Astrocyte of the spinal cord (primary cell): ENCODE data around the gene ARF4.
"Not testable (repeated sequence)": the region's sequence is repeated elsewhere in the genome, so short reads cannot be mapped to it uniquely, and the experiment has no call there.

Experiments
- DNase-seq: peaks from one replicate; pipeline ENCODE4 v3.0.0; 2011; ENCODE audit warnings: low read depth, low spot score
- H3K4me3 ChIP-seq: 2 replicates; pipeline ENCODE4 v1.5.1; 2011; ENCODE audit warnings: low read depth, mild to moderate bottlenecking, low read length, moderate library complexity
- CTCF ChIP-seq: IDR thresholded peaks from 2 replicates; pipeline ENCODE4 v1.5.1; 2012; ENCODE audit warnings: low read depth, mild to moderate bottlenecking, low read length, inconsistent platforms
- in situ Hi-C: cut with HindIII; loops from 2 replicates; pipeline ENCODE4 v1.10.0; 2017; ENCODE audit warnings: low sequenced_read_pairs

ARF4 gene

GRCh38 chr3:57597127-57597923 is at the start of gene ARF4:
Gene ARF4 (minus strand): TSS chr3:57597344. CDS start chr3:57597140, 204 bp downstream.
- TF ChIP-seq CTCF, result peak; percentile 36
- H3K4me3 ChIP-seq, result peak within 1 kb of the TSS; percentile 100
- in situ Hi-C loops, result no loop called here
- peak; percentile 100 for DNase-seq

GRCh38 chr3:57646723-57647122 is 49.6 kb upstream of the ARF4 start:
- TF ChIP-seq CTCF, result no peak
- H3K4me3 ChIP-seq, result no peak overlapping the region
- in situ Hi-C loops, result no loop called here
- peak; percentile 17 for DNase-seq

DNA sequence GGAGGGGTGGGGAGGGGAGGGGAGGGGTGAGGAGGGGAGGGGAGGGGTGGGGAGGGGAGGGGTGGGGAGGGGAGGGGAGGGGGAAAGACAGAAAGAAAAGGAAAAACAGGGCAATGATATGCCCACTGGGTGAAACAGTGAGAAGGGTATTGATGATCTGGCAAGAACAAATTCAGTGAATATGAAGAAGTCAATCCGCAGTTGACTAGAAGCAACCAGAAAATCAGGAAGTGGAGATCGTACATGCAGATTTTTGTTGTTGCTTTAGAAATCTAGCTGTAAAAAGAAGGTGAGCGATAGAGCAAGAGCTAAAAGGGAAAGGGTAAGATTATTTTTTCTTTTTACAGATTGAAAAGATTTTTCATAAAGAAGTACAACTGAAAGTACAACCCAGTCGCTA is 47.6 kb upstream of the ARF4 start:
- H3K4me3 ChIP-seq, result no peak overlapping the region
- no peak for TF ChIP-seq CTCF
- no peak for DNase-seq
- in situ Hi-C loops, result no loop called here

DNA sequence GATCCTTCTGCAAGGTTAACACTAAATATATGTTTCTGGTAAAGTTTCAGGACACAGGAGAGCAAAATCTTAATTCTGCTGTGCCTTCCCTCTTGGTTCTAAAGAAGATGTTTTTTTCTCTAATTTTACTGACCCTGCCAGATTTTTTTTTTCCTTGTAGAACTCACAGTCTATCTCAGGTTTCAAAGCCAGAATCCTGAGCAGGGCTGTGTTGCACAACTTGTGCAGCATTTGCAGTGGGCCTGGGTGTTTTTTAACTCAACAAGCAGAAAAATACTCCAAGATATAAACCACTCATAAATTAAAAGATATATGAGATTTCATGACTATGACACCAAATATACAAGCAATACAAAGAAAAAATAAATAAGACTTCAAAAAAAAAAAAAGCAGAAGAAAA is 40.2 kb upstream of the ARF4 start:
- H3K4me3 ChIP-seq, result no peak overlapping the region
- in situ Hi-C loops, result no loop called here
- peak; percentile 4 for DNase-seq
- TF ChIP-seq CTCF, result no peak

- DNase-seq, in situ Hi-C loops, H3K4me3 ChIP-seq: not testable (repeated sequence)
Measured at GRCh38 chr3:57634259-57634658, 37.1 kb upstream of the ARF4 start.

GRCh38 chr3:57627976-57628375 is 30.8 kb upstream of the ARF4 start:
- in situ Hi-C loops, result no loop called here
- DNase-seq, result no peak
- no peak for TF ChIP-seq CTCF
- no peak overlapping the region for H3K4me3 ChIP-seq

GRCh38 chr3:57624801-57625200 is 27.7 kb upstream of the ARF4 start:
- no peak overlapping the region for H3K4me3 ChIP-seq
- no peak for DNase-seq
- no peak for TF ChIP-seq CTCF
- in situ Hi-C loops, result no loop called here
